PC-3 (cell line): Measurements from ENCODE around the gene PTMS.

Source experiments
- CTCF ChIP-seq: fragments of 300-600 bp; sonication (generic); conservative IDR thresholded peaks from 2 replicates; pipeline ENCODE4 v1.5.1; 2017; ENCODE audit warnings: antibody characterized with exemption, low read depth, mild to moderate bottlenecking, low read length
- EZH2 ChIP-seq: fragments of 300-600 bp; sonication (generic); IDR thresholded peaks from one replicate; pipeline ENCODE4 v1.6.1; 2017; ENCODE audit warnings: antibody characterized with exemption, mild to moderate bottlenecking, low read length; ENCODE audit not compliant: unreplicated experiment
- EZH2phosphoT487 ChIP-seq: fragments of 300-600 bp; sonication (generic); IDR thresholded peaks from 2 replicates; pipeline ENCODE4 v1.6.1; 2018; ENCODE audit warnings: mild to moderate bottlenecking, antibody characterized with exemption, low read length, borderline replicate concordance

- TF ChIP-seq CTCF (no peak), EZH2 (no peak), EZH2phosphoT487 (no peak)
Observed at GRCh38 chr12:6796576-6796975, 30.4 kb downstream of the PTMS start.
